H1 (cell line): ENCODE results near the gene PPARGC1A.

Source experiments
- POLR2A ChIP-seq, 2 experiments: IDR thresholded peaks; 1 replicate in 1 of 2; 2 replicates in 1 of 2; pipeline ENCODE4 v1.6.1; 2011; ENCODE audit warnings: low read depth in 2 of 2, low read length in 2 of 2, mild to moderate bottlenecking in 2 of 2; ENCODE audit errors: control extremely low read depth in 1 of 2
- RBBP5 ChIP-seq: IDR thresholded peaks from 2 replicates; pipeline ENCODE4 v1.7.1; 2012; ENCODE audit warnings: low read depth, mild to moderate bottlenecking, inconsistent platforms, low read length, moderate library complexity, borderline replicate concordance
- RNF2 ChIP-seq: fragments of 200-900, 300-1000 bp; sonication (generic); IDR thresholded peaks from 2 replicates; pipeline ENCODE4 v1.7.1; 2016; ENCODE audit warnings: borderline replicate concordance, low read depth, mild to moderate bottlenecking, antibody characterized with exemption, low read length; ENCODE audit not compliant: poor library complexity, severe bottlenecking; ENCODE audit errors: missing control alignments
- TF ChIP-seq, protein P1 (sequence below), 3 experiments: IDR thresholded peaks; 1 replicate in 2 of 3; 2 replicates in 1 of 3; pipeline versions ENCODE4 v1.5.1 to v1.6.1; 2011; ENCODE audit warnings: low read length in 3 of 3, mild to moderate bottlenecking in 3 of 3, inconsistent platforms in 2 of 3, low read depth in 1 of 3, moderate library complexity in 1 of 3; ENCODE audit not compliant: insufficient read depth in 1 of 3; ENCODE audit errors: control extremely low read depth in 1 of 3

- TF ChIP-seq RBBP5 (no peak), POLR2A (IDR thresholded peaks at IDR 0.05; ENCODE audit: control extremely low read depth in 1 of 2, low read depth in 2 of 2, low read length in 2 of 2) (no peak), RNF2 (no peak)
- TF ChIP-seq, protein P1, sequence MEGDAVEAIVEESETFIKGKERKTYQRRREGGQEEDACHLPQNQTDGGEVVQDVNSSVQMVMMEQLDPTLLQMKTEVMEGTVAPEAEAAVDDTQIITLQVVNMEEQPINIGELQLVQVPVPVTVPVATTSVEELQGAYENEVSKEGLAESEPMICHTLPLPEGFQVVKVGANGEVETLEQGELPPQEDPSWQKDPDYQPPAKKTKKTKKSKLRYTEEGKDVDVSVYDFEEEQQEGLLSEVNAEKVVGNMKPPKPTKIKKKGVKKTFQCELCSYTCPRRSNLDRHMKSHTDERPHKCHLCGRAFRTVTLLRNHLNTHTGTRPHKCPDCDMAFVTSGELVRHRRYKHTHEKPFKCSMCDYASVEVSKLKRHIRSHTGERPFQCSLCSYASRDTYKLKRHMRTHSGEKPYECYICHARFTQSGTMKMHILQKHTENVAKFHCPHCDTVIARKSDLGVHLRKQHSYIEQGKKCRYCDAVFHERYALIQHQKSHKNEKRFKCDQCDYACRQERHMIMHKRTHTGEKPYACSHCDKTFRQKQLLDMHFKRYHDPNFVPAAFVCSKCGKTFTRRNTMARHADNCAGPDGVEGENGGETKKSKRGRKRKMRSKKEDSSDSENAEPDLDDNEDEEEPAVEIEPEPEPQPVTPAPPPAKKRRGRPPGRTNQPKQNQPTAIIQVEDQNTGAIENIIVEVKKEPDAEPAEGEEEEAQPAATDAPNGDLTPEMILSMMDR (IDR thresholded peaks at IDR 0.05; ENCODE audit: control extremely low read depth in 1 of 3, insufficient read depth in 1 of 3, low read depth in 1 of 3, low read length in 3 of 3), result no peak
Observed at GRCh38 chr4:23899565-23899964, 9.7 kb upstream of the PPARGC1A start.
